Measurements from ENCODE around the gene OS9.

GRCh38 chr12:57749061-57749460 is 55.1 kb downstream of the OS9 start:
- TF ChIP-seq ZNF510 (tag by site-specific recombination; IDR thresholded peaks at IDR 0.05; ENCODE audit: insufficient replicate concordance) (no peak), ZBTB20 (tag by site-specific recombination; IDR thresholded peaks at IDR 0.05) (no peak), ZFP41 (tag by site-specific recombination; IDR thresholded peaks at IDR 0.05; ENCODE audit: borderline replicate concordance) (no peak), ZNF654 (tag by site-specific recombination; IDR thresholded peaks at IDR 0.05; ENCODE audit: low read depth) (no peak), ZNF624 (tag by site-specific recombination; IDR thresholded peaks at IDR 0.05) (no peak), ZNF391 (tag by site-specific recombination; IDR thresholded peaks at IDR 0.05; ENCODE audit: borderline replicate concordance, low read depth) (no peak), ZNF830 (tag by site-specific recombination; IDR thresholded peaks at IDR 0.05; ENCODE audit: low read depth) (no peak), ZNF639 (tag by site-specific recombination; IDR thresholded peaks at IDR 0.05) (no peak), ZNF184 (tag by site-specific recombination; IDR thresholded peaks at IDR 0.05) (no peak), ZNF223 (tag by site-specific recombination; IDR thresholded peaks at IDR 0.05) (no peak)
- TF ChIP-seq, protein P1, sequence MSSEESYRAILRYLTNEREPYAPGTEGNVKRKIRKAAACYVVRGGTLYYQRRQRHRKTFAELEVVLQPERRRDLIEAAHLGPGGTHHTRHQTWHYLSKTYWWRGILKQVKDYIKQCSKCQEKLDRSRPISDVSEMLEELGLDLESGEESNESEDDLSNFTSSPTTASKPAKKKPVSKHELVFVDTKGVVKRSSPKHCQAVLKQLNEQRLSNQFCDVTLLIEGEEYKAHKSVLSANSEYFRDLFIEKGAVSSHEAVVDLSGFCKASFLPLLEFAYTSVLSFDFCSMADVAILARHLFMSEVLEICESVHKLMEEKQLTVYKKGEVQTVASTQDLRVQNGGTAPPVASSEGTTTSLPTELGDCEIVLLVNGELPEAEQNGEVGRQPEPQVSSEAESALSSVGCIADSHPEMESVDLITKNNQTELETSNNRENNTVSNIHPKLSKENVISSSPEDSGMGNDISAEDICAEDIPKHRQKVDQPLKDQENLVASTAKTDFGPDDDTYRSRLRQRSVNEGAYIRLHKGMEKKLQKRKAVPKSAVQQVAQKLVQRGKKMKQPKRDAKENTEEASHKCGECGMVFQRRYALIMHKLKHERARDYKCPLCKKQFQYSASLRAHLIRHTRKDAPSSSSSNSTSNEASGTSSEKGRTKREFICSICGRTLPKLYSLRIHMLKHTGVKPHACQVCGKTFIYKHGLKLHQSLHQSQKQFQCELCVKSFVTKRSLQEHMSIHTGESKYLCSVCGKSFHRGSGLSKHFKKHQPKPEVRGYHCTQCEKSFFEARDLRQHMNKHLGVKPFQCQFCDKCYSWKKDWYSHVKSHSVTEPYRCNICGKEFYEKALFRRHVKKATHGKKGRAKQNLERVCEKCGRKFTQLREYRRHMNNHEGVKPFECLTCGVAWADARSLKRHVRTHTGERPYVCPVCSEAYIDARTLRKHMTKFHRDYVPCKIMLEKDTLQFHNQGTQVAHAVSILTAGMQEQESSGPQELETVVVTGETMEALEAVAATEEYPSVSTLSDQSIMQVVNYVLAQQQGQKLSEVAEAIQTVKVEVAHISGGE (tag by site-specific recombination; conservative IDR thresholded peaks at IDR 0.05; ENCODE audit: low read depth) = no peak
- TF ChIP-seq, protein P2, sequence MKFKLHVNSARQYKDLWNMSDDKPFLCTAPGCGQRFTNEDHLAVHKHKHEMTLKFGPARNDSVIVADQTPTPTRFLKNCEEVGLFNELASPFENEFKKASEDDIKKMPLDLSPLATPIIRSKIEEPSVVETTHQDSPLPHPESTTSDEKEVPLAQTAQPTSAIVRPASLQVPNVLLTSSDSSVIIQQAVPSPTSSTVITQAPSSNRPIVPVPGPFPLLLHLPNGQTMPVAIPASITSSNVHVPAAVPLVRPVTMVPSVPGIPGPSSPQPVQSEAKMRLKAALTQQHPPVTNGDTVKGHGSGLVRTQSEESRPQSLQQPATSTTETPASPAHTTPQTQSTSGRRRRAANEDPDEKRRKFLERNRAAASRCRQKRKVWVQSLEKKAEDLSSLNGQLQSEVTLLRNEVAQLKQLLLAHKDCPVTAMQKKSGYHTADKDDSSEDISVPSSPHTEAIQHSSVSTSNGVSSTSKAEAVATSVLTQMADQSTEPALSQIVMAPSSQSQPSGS (tag by site-specific recombination; IDR thresholded peaks at IDR 0.05; ENCODE audit: low read depth) = no peak
- TF ChIP-seq, protein P3, sequence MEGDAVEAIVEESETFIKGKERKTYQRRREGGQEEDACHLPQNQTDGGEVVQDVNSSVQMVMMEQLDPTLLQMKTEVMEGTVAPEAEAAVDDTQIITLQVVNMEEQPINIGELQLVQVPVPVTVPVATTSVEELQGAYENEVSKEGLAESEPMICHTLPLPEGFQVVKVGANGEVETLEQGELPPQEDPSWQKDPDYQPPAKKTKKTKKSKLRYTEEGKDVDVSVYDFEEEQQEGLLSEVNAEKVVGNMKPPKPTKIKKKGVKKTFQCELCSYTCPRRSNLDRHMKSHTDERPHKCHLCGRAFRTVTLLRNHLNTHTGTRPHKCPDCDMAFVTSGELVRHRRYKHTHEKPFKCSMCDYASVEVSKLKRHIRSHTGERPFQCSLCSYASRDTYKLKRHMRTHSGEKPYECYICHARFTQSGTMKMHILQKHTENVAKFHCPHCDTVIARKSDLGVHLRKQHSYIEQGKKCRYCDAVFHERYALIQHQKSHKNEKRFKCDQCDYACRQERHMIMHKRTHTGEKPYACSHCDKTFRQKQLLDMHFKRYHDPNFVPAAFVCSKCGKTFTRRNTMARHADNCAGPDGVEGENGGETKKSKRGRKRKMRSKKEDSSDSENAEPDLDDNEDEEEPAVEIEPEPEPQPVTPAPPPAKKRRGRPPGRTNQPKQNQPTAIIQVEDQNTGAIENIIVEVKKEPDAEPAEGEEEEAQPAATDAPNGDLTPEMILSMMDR (tag by site-specific recombination; IDR thresholded peaks at IDR 0.05) = no peak
- TF ChIP-seq, protein P4, sequence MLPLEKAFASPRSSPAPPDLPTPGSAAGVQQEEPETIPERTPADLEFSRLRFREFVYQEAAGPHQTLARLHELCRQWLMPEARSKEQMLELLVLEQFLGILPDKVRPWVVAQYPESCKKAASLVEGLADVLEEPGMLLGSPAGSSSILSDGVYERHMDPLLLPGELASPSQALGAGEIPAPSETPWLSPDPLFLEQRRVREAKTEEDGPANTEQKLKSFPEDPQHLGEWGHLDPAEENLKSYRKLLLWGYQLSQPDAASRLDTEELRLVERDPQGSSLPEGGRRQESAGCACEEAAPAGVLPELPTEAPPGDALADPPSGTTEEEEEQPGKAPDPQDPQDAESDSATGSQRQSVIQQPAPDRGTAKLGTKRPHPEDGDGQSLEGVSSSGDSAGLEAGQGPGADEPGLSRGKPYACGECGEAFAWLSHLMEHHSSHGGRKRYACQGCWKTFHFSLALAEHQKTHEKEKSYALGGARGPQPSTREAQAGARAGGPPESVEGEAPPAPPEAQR (tag by site-specific recombination; IDR thresholded peaks at IDR 0.05) = no peak

Data from HEK293 (cell line).